Right lobe of liver (tissue), 6 donors: ENCODE measurements around the gene CCL22. TPM values are rescaled to one million over a fixed set of nuclear protein-coding genes. Genes with fewer than 3 reads are reported as not detected.

ENCODE experiments used
- ATAC-seq, 4 donors: fragments of 200-7000 bp; cut with Tn5 transposase; one replicate each; pipeline ENCODE4 v1.9.1; 2020; ENCODE audit warnings: mild to moderate bottlenecking in 4 of 4, moderate library complexity in 4 of 4
- DNase-seq, 3 donors: peaks; one replicate each; pipeline ENCODE4 v3.0.0-alpha.2; 2020
- H3K27ac ChIP-seq, 3 donors: fragments of 200-600 bp; one replicate each; pipeline ENCODE4 v1.8.0; 2022
- H3K27me3 ChIP-seq, 2 donors: fragments of 200-600 bp; one replicate each; pipeline ENCODE4 v1.8.0; 2022
- H3K36me3 ChIP-seq, 4 donors: fragments of 200-600 bp; sonication (generic) in 1 of 4; one replicate each; pipeline versions ENCODE4 v1.5.1 to v1.8.0; 2017 to 2022; ENCODE audit warnings: control low read depth in 1 of 4
- H3K4me1 ChIP-seq, 4 donors: fragments of 200-600 bp; sonication (generic) in 1 of 4; one replicate each; pipeline versions ENCODE4 v1.5.1 to v1.8.0; 2017 to 2022; ENCODE audit warnings: control low read depth in 1 of 4
- H3K4me3 ChIP-seq, 3 donors: fragments of 200-600 bp; one replicate each; pipeline ENCODE4 v1.8.0; 2022
- H3K9me3 ChIP-seq, 4 donors: fragments of 200-600 bp; sonication (generic) in 1 of 4; one replicate each; pipeline versions ENCODE4 v1.5.1 to v1.8.0; 2017 to 2022; ENCODE audit warnings: control low read depth in 1 of 4
- POLR2A ChIP-seq: fragments of 450-650 bp; IDR thresholded peaks from one replicate; pipeline ENCODE4 v1.6.1; 2017; ENCODE audit warnings: antibody characterized with exemption, mild to moderate bottlenecking
- WGBS: methylation state at CpG from one replicate; pipeline ENCODE4 v1.1.6; 2018; ENCODE audit warnings: low coverage, low lambda C conversion rate; ENCODE audit not compliant: insufficient coverage; ENCODE audit errors: missing lambda C conversion rate; 5-methylcytosine and 5-hydroxymethylcytosine counted together
- intact Hi-C, 2 donors: fragments of 100-400 bp; cut with DNase I; formaldehyde crosslinking; loops; one replicate each; pipeline versions ENCODE4 v1.11.2 to v1.14.1; 2022
- total RNA-seq, 6 experiments: library from RNA; depleted of rRNA in 2 of 6; stranded (reverse); fragments of >200 nt in 2 of 6; fragmentation: NEBNext Ultra II Directional in 3 of 6; extraction: Animal tissue kit (Norgen Biotek cat#: 25700) in 3 of 6; gene quantifications; one replicate each; pipeline versions ENCODE4 v1.1.0 to v1.2.4, GENCODE V29; 2016 to 2023
- TF ChIP-seq, protein P1 (sequence below), 4 donors: fragments of 200-600 bp in 3 of 4; fragments of 450-650 bp in 1 of 4; IDR thresholded peaks; one replicate each; pipeline versions ENCODE4 v1.5.1 to v1.8.0; 2016 to 2022; ENCODE audit warnings: antibody characterized with exemption in 4 of 4, mild to moderate bottlenecking in 2 of 4
- donor health status: DM: no; HTN: yes; CAD: no.
- donor health status: DM: no; HTN: no; CAD: no.
- donor health status: DM: no; HTN: no; CAD: no.
- donor health status: DM: no; HTN: yes; CAD: no.
- donor health status: DM: no; HTN: yes; CAD: no.

Gene CCL22
- total RNA-seq, 6 experiments from 2014 or later = 0.12 to 0.16 TPM; not detected in 4

GRCh38 chr16:57406881-57407280, 48.3 kb downstream of the CCL22 start:
- Histone ChIP-seq H3K9me3 (no peaks in the 10 kb centered on the region), H3K4me1 (no peaks in the 10 kb centered on the region), H3K27me3 (no peaks in the 10 kb centered on the region), H3K36me3 (no peaks in the 10 kb centered on the region), H3K27ac (no peak overlapping the region), H3K4me3 (no peak overlapping the region)
- DNase-seq (peak in 1 of 3 donors; percentile 0), ATAC-seq (peak in 2 of 4 donors; percentile 17 to 30)
- 50% methylated on average over 2 of the region's 2 CpGs for WGBS
- intact Hi-C loops = loop anchor here in 1 of 2 donors (5.0 kb wide), 1 partner anchor 95 kb away; no protein-coding TSS in a partner anchor
- no peak for TF ChIP-seq POLR2A

DNA sequence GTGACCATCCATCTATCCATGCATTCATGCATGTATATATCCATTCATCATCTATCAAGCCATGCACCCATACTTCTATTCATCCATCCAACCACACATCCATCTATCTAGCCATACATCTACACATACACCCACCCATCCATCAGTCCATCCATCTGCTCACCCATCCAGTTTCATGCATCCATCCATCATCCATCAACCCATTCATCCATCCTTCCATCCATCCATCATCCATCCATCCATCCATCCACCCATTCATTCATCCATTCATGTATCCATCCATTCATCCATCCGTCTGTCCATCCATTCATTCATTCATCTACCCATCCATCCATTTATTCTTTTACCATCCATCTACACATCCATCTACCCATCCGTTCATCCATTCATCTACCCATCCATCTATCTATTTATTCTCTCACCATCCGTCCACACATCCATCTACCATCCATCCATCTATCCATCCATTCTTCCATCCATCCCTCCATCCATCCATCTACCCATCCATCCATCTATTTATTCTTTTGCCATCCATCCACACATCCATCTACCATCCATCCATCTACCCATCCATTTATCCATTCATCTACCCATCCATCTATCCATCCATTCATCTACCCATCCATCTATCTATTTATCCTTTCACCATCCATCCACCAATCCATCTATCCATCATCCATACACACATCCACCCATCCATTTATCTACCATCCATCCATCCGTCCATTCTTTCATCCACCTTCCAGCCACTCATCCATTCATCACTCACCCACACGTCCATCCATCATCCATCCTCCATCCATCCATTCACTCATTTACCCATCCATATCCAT, 49.2 kb downstream of the CCL22 start:
- WGBS = 72% methylated on average over 5 of the region's 5 CpGs
- no peaks in the 10 kb centered on the region for H3K9me3 ChIP-seq
- DNase-seq (no peak), ATAC-seq (no peak)
- no peak overlapping the region for H3K27ac ChIP-seq
- no peaks in the 10 kb centered on the region for H3K27me3 ChIP-seq
- H3K36me3 ChIP-seq = no peaks in the 10 kb centered on the region
- TF ChIP-seq, protein P1, sequence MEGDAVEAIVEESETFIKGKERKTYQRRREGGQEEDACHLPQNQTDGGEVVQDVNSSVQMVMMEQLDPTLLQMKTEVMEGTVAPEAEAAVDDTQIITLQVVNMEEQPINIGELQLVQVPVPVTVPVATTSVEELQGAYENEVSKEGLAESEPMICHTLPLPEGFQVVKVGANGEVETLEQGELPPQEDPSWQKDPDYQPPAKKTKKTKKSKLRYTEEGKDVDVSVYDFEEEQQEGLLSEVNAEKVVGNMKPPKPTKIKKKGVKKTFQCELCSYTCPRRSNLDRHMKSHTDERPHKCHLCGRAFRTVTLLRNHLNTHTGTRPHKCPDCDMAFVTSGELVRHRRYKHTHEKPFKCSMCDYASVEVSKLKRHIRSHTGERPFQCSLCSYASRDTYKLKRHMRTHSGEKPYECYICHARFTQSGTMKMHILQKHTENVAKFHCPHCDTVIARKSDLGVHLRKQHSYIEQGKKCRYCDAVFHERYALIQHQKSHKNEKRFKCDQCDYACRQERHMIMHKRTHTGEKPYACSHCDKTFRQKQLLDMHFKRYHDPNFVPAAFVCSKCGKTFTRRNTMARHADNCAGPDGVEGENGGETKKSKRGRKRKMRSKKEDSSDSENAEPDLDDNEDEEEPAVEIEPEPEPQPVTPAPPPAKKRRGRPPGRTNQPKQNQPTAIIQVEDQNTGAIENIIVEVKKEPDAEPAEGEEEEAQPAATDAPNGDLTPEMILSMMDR (IDR thresholded peaks at IDR 0.05) = no peak
- TF ChIP-seq POLR2A = no peak
- intact Hi-C loops = loop anchor here in 1 of 2 donors (5.0 kb wide), 1 partner anchor 95 kb away; no protein-coding TSS in a partner anchor
- H3K4me3 ChIP-seq = no peak overlapping the region
- no peaks in the 10 kb centered on the region for H3K4me1 ChIP-seq

- Histone ChIP-seq H3K27ac (no peak overlapping the region), H3K36me3 (no peaks in the 10 kb centered on the region), H3K9me3 (no peaks in the 10 kb centered on the region), H3K4me1 (no peaks in the 10 kb centered on the region), H3K4me3 (no peak overlapping the region), H3K27me3 (no peaks in the 10 kb centered on the region)
- WGBS = 47% methylated on average over 5 of the region's 5 CpGs
- intact Hi-C loops = loop anchor here in 1 of 2 donors (5.0 kb wide), 1 partner anchor 97 kb away; no protein-coding TSS in a partner anchor
- peak; percentile 31 to 65 (median 60) for ATAC-seq
- TF ChIP-seq POLR2A = no peak
- TF ChIP-seq, protein P1 (IDR thresholded peaks at IDR 0.05) = no peak
- DNase-seq = no peak
Observed at GRCh38 chr16:57409065-57409464, 50.5 kb downstream of the CCL22 start.

- Histone ChIP-seq H3K4me1 (no peaks in the 10 kb centered on the region), H3K4me3 (no peak overlapping the region), H3K9me3 (no peaks in the 10 kb centered on the region), H3K27me3 (no peaks in the 10 kb centered on the region), H3K27ac (no peak overlapping the region), H3K36me3 (no peaks in the 10 kb centered on the region)
- ATAC-seq = peak in 2 of 4 donors; percentile 7 to 39
- DNase-seq = no peak
- TF ChIP-seq POLR2A = no peak
- TF ChIP-seq, protein P1 (IDR thresholded peaks at IDR 0.05) = no peak
- intact Hi-C loops = loop anchor here in 1 of 2 donors (5.0 kb wide), 1 partner anchor 98 kb away; no protein-coding TSS in a partner anchor
- WGBS = 33% methylated on average over 3 of the region's 14 CpGs
Observed at GRCh38 chr16:57409870-57410587, 51.4 kb downstream of the CCL22 start.
